ENCODE results near the gene PDGFC. TPM values are rescaled to one million over a fixed set of nuclear protein-coding genes. Genes with fewer than 3 reads are reported as not detected.
A peak's percentile ranks its signal among the peaks of the same experiment; 100 is the strongest.

PDGFC gene
- polyA plus RNA-seq, 3 donors from 2014 or later = 0.09 TPM; not detected in 1

DNA sequence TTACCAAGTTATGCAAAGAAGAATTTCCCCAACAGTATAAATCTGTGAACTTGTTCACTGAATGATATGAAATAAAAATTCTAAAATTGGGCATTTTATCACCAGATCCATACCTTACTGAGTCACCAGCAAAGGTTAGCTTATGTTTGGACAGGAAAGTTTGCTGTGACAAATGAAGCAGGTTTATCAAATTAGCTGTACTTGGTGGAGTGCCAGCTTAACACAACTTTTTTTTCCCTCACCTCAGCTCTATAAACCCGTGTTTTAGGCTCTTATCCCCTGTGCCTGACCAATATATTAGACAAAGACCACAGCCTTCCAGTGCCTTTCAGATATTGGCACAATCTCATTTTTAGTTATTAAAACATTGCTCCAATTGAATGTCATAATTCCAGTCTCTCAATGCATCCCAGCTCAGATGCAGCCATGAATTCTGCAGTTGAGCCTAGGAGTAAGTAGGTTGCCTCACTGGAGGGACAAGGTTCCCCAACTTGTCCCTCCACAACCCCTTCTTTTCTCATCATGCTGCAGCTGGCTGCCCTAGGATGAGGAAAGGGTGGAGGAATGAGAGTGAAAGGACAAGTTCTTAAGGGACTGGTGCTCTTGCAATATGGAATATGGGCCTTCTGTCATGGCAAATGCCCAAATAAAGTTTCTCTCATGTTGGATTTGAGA is 27.0 kb upstream of the PDGFC start:
- peaks cover 12 to 51% (median 27%) of the 10 kb centered on the region in 6 donors for H3K9me3 Mint-ChIP-seq
- peaks cover 0 to 11% (median 3%) of the 10 kb centered on the region in 3 donors for H3K36me3 Mint-ChIP-seq
- no peaks in the 10 kb centered on the region for H3K27me3 Mint-ChIP-seq (ENCODE audit: low read depth in 3 of 3)
- no peak for DNase-seq
- H3K4me3 Mint-ChIP-seq = no peak overlapping the region
- no peaks in the 10 kb centered on the region for H3K4me1 Mint-ChIP-seq
- no peak overlapping the region for H3K27ac Mint-ChIP-seq

DNA sequence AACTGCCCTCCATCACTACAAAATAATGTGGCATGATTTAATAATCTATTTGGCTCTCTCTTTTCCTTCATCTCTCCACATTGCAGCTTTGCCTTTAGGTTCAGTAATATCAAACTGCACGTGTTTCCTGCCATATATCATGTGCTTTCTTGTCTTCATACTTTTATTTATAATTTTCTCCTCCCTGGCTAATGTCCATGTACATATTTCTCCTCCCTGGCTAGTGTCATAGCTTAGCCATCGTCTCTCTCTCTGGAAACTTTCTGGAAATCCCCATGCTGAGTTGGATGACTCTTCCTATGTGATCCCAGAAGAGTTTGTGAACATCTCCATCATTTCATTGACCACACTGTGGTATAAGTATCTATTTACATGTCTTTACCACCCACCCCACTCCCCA is 21.3 kb upstream of the PDGFC start:
- peaks cover 10 to 56% (median 22%) of the 10 kb centered on the region in 6 donors for H3K9me3 Mint-ChIP-seq
- H3K27me3 Mint-ChIP-seq (ENCODE audit: low read depth in 3 of 3) = no peaks in the 10 kb centered on the region
- no peak for DNase-seq
- H3K4me1 Mint-ChIP-seq = no peaks in the 10 kb centered on the region
- peaks cover 0 to 8% (median 3%) of the 10 kb centered on the region in 3 donors for H3K36me3 Mint-ChIP-seq
- no peak overlapping the region for H3K4me3 Mint-ChIP-seq
- H3K27ac Mint-ChIP-seq = no peak overlapping the region

DNA sequence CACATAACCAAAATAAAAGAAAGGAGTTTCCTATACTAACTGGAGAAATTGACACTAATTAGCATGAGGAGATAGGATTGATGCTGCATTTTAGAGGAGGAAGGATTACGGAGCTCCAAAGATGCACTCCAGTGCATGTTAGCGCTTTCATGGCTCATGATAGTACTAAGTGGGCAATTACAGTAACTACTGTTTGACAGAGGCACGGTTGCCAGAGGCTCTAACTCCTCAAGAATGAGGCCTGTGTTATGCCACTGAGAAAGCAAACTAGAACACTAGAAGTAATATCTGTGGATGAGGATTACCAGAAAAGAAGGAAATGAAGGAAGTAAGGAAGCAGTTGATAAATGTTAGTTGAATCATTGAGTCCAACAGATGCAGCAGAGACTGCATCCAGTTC is 19.6 kb upstream of the PDGFC start:
- Mint-ChIP-seq H3K27ac (no peak overlapping the region), H3K4me1 (no peaks in the 10 kb centered on the region), H3K9me3 (peaks cover 3 to 48% (median 14%) of the 10 kb centered on the region in 6 donors), H3K4me3 (no peak overlapping the region), H3K27me3 (ENCODE audit: low read depth in 3 of 3) (no peaks in the 10 kb centered on the region), H3K36me3 (peaks cover 0 to 3% (median 0%) of the 10 kb centered on the region in 3 donors)
- DNase-seq = no peak

DNA sequence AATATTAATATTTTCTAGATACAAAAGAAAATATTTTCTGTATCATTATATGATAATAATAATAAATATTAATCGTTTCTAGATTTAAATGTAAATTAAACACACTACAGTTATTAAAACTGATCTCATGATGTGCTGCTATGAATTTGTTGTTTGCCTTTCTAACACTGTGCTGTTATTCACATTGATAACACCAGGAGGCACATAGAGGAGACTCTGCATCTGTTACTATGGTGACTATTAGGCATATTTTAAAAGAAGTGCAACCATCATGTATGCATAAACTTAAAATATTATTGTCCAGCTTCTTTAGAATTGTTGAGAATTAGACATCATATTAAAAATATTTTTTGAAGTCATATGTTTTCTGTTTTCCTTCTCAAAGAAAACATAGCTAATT is 11.8 kb upstream of the PDGFC start:
- no peaks in the 10 kb centered on the region for H3K4me1 Mint-ChIP-seq
- H3K36me3 Mint-ChIP-seq = peaks cover 0 to 4% (median 0%) of the 10 kb centered on the region in 3 donors
- peaks cover 5 to 17% (median 7%) of the 10 kb centered on the region in 6 donors for H3K9me3 Mint-ChIP-seq
- H3K4me3 Mint-ChIP-seq = no peak overlapping the region
- H3K27me3 Mint-ChIP-seq (ENCODE audit: low read depth in 3 of 3) = no peaks in the 10 kb centered on the region
- no peak for DNase-seq
- no peak overlapping the region for H3K27ac Mint-ChIP-seq

DNA sequence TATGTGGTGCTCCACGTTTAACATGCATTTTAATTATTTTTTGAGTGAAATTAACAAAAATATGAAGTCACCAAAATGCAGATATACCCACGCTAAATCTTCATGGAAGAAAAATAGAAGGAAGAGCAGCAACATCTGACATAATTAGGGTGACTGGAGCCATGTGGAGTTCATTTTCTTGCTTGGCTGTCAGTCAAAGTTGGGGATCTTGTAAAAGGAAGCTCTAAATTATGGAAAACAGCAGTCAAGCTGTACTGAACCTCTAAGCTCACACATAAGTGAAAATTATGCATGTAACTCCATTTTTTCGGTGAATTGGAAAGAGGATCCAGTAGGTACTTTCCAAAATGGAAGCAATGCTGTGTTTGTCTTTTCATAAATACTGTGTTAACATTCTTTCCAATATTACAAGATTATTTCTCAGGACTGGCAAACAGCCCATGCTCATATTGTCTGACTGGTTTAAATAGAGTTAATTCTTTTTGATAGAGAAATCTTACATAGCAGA is 9.7 kb upstream of the PDGFC start:
- Mint-ChIP-seq H3K36me3 (peaks cover 0 to 4% (median 0%) of the 10 kb centered on the region in 3 donors), H3K27ac (no peak overlapping the region), H3K27me3 (ENCODE audit: low read depth in 3 of 3) (peaks cover 0 to 3% (median 0%) of the 10 kb centered on the region in 3 donors), H3K4me1 (no peaks in the 10 kb centered on the region), H3K4me3 (no peak overlapping the region), H3K9me3 (peaks cover 2 to 8% (median 6%) of the 10 kb centered on the region in 6 donors)
- DNase-seq = no peak

DNA sequence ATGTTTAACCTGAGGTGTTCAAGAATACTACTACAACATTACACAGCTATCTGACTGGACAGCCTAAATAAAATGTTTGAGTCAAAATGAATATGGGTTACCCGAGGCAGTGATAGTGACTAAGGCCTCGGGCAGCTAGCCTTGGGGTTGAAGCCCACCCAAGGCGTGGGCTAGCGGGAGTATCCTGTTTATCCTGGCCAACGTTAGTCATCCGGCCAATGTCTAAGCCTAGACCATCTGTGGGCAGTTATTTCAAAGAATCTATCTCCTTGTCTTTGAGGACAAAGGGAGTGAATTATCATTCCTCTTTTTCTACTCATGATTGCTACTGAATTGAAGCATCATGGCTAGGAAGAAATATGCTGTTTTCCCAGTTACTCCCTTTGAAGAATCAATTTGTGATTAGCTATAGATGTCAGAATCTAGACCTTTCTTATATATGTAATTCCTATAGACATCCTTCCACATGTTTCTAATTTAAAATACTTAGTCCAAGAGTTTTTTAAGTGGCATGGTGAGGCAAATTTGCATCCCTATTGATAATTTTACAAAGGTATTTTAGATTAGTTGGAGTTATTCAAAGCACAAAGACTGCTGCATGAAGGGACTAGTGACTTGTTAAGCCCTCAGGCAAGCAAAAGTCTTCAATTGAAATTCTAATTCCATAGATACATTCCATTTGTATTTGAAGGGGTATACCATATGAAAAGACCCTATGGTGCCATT is 6.0 kb upstream of the PDGFC start:
- H3K27me3 Mint-ChIP-seq (ENCODE audit: low read depth in 3 of 3) = peaks cover 0 to 5% (median 2%) of the 10 kb centered on the region in 3 donors
- H3K36me3 Mint-ChIP-seq = peaks cover 0 to 4% (median 0%) of the 10 kb centered on the region in 3 donors
- H3K27ac Mint-ChIP-seq = no peak overlapping the region
- no peak for DNase-seq
- H3K9me3 Mint-ChIP-seq = peaks cover 2 to 22% (median 10%) of the 10 kb centered on the region in 6 donors
- H3K4me3 Mint-ChIP-seq = no peak overlapping the region
- no peaks in the 10 kb centered on the region for H3K4me1 Mint-ChIP-seq

DNA sequence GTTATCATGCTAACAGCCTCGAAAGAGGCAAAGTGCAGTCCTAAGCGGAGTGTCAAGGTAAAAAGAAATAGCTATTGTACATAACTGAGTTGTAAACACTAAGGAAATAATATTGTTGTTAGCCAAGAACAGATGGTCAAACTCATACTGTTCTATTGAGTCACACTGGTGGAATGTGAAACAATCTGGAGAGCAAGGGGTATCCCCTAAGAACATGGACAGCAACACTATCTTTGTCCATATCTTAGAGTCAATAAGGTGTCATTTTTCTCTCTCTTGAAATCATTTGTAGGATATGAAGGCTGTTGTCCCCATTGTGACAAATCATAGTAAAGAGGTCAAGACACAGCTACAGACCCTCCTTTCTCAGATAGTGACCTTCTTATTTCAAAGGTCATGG is 4.5 kb upstream of the PDGFC start:
- Mint-ChIP-seq H3K36me3 (peaks cover 0 to 4% (median 0%) of the 10 kb centered on the region in 3 donors), H3K4me3 (no peak overlapping the region), H3K27ac (no peak overlapping the region), H3K4me1 (no peaks in the 10 kb centered on the region), H3K27me3 (ENCODE audit: low read depth in 3 of 3) (peaks cover 0 to 5% (median 4%) of the 10 kb centered on the region in 3 donors), H3K9me3 (peaks cover 2 to 22% (median 10%) of the 10 kb centered on the region in 6 donors)
- no peak for DNase-seq

DNA sequence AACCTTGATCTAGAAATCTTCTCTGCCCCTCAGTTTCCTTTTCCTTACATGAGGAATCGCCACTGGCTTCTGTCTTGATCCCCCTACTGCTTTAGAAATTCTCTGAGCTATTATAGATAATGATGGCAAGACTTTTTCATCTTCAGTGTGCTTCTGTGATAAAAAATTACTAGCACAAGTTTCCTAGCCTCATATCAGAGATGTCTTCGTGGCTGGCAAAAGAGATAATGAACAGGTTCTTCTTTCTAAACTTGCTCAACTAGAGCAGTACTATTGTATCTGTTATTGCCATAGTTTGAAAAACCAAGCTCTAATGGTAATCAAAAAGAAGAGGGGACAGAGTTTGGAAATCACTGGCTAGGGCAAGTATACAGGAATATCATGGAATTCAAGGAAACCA is 4.1 kb upstream of the PDGFC start:
- no peak for DNase-seq
- Mint-ChIP-seq H3K36me3 (peaks cover 0 to 4% (median 0%) of the 10 kb centered on the region in 3 donors), H3K4me3 (no peak overlapping the region), H3K27me3 (ENCODE audit: low read depth in 3 of 3) (peaks cover 0 to 8% (median 4%) of the 10 kb centered on the region in 3 donors), H3K27ac (no peak overlapping the region), H3K4me1 (peaks cover 2% of the 10 kb centered on the region in 2 donors), H3K9me3 (peaks cover 0 to 23% (median 11%) of the 10 kb centered on the region in 6 donors)

DNA sequence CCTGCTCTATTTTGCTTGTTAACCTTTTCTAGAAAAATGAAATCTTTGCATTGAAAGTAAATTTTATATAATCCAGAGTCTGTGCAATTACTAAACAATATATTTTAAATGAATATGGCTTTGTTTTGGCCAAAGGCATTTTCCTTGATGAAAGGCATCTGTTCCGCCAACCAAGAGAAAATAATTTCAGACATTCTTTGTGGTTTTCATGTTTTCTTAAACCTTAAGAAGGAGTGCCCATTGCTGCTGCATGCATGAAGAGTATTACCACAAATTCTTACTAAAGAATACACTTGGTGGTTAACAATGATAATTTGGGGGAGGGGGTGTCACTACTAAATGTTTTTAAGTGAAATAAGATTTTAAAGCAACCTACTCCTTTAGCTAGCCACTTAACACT is 2.7 kb upstream of the PDGFC start:
- H3K27me3 Mint-ChIP-seq (ENCODE audit: low read depth in 3 of 3) = peaks cover 6 to 13% (median 8%) of the 10 kb centered on the region in 3 donors
- H3K4me3 Mint-ChIP-seq = no peak overlapping the region
- H3K27ac Mint-ChIP-seq = no peak overlapping the region
- no peak for DNase-seq
- peaks cover 0 to 8% (median 4%) of the 10 kb centered on the region in 3 donors for H3K36me3 Mint-ChIP-seq
- H3K9me3 Mint-ChIP-seq = peaks cover 0 to 33% (median 17%) of the 10 kb centered on the region in 6 donors
- H3K4me1 Mint-ChIP-seq = peaks cover 6 to 12% of the 10 kb centered on the region in 2 donors

DNA sequence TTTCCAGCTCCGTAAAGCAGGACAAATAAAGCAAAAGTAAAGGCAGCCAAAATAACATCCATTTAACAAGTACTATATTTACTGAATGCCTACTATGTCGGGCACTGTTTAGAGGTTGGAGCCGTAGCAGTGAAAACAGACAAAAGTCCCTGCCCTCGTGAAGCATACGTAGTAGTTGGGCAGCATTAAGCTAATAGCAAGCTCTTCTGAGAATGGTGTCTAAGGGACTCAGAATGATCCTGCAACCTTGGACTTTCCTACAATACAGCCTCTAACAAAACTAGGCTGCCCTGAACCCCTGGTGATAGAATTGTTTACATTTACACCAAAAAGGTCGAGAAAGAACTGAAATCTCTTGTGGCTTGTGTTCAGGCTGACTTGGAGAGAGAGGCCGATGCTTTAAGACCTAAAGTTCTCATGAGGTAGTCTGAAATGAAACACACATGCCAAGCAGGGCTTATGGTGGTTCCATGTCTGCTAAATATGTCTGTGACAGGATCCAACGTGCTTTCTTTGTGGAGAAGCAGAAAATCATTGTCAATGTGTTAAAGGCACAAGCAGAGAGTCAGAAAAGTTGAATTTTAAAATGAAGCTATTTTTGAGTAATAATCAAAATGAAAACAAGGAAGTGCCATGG is 898 bp upstream of the PDGFC start:
- Mint-ChIP-seq H3K27me3 (ENCODE audit: low read depth in 3 of 3) (peaks cover 8 to 13% (median 9%) of the 10 kb centered on the region in 3 donors), H3K4me3 (peak overlapping the region; percentile 32 to 65 (median 59)), H3K9me3 (peaks cover 0 to 47% (median 21%) of the 10 kb centered on the region in 6 donors), H3K4me1 (peaks cover 6 to 21% of the 10 kb centered on the region in 2 donors), H3K36me3 (peaks cover 0 to 11% (median 6%) of the 10 kb centered on the region in 3 donors), H3K27ac (no peak overlapping the region)
- no peak for DNase-seq

DNA sequence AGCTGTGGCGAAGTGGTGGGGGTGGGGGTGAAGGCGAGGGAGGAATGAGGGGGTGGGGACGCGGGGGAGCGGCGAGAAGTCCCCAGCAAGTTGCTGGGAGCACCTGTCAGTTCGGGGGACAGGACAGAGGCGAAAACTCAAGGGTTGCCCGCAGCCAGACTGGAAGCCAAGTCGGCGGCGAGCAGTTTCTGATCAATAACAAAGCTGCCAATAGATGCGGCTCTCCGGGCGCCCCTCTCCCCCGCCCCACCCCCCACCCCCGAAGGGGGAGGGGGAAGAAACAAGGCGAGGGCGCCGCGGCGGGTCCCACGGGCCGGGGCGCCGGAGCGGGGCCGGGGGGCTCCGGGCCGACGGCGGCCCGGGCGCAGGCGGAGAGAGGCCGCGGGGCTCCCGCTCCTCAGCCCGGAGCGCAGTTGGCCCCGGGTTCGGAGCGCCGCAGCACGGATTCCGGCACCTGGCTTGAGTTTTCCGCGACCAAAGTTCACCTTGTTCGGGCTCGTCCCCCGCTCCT is 379 bp downstream of the PDGFC start:
- peaks cover 0 to 11% (median 6%) of the 10 kb centered on the region in 3 donors for H3K36me3 Mint-ChIP-seq
- H3K4me3 Mint-ChIP-seq = peak overlapping the region; percentile 32 to 73 (median 64)
- H3K27me3 Mint-ChIP-seq (ENCODE audit: low read depth in 3 of 3) = peaks cover 5 to 17% (median 9%) of the 10 kb centered on the region in 3 donors
- H3K4me1 Mint-ChIP-seq = peaks cover 6 to 21% of the 10 kb centered on the region in 2 donors
- H3K9me3 Mint-ChIP-seq = peaks cover 0 to 51% (median 21%) of the 10 kb centered on the region in 6 donors
- H3K27ac Mint-ChIP-seq = no peak overlapping the region
- DNase-seq = no peak

DNA sequence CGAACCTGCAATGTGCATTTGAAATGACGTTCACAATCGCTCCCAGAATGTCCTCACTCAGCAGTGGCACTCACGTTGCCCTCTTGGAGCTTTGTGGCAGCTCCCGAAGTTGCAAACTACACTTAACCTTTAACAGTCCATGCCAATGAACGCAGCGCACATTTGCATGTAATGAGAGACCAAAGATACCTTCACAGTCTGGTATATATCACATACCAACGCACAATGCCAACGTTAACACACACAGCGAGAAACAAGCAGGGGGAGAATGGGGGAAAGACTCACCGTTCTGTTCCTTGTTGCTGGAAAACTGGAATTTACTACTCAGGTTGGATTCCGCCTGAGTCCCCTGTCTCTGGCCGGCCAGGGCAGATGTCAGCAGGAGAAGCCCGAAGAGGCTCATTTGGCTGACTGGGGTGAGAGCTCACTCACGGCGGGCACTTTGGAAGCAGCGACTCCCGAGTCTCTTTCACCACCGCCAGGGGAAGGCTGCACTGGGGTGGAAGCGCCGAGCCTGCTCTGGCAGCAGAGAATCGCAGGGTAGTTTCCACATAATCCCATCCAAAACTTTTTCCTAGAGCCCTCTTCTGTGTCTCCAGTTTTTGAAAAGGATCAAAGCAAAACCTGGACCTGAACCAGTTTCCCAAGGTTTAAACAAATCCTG is 966 bp downstream of the PDGFC start:
- Mint-ChIP-seq H3K4me1 (peaks cover 6 to 21% of the 10 kb centered on the region in 2 donors), H3K4me3 (peak overlapping the region; percentile 38 to 73 (median 64)), H3K9me3 (peaks cover 0 to 49% (median 21%) of the 10 kb centered on the region in 6 donors), H3K36me3 (peaks cover 0 to 11% (median 6%) of the 10 kb centered on the region in 3 donors), H3K27ac (no peak overlapping the region), H3K27me3 (ENCODE audit: low read depth in 3 of 3) (peaks cover 2 to 17% (median 9%) of the 10 kb centered on the region in 3 donors)
- DNase-seq = no peak

DNA sequence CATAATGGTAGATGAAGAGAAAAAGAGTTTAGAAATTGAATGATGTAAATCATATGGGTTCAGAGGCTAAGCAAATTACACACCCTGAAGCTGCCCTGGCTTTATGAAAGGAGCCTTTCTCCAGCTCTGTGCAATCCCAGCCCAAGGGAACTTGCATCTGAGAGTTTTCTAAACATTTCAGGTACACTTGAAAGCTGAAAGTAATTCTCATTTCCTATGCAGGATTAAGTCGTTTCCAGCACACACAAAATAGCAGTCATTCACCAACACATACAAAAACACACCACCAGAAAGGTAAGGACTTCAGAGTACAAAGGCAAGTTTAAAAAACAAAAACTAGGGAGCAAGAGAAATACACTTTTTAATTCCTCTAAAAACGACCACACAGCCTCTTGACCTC is 1.7 kb downstream of the PDGFC start:
- Mint-ChIP-seq H3K9me3 (peaks cover 0 to 47% (median 21%) of the 10 kb centered on the region in 6 donors), H3K27me3 (ENCODE audit: low read depth in 3 of 3) (peaks cover 2 to 17% (median 9%) of the 10 kb centered on the region in 3 donors), H3K27ac (no peak overlapping the region), H3K4me3 (peak overlapping the region in 3 of 5 donors; percentile 23 to 69 (median 27)), H3K4me1 (peaks cover 6 to 21% of the 10 kb centered on the region in 2 donors), H3K36me3 (peaks cover 0 to 11% (median 6%) of the 10 kb centered on the region in 3 donors)
- no peak for DNase-seq
